GM23248 (cell line): ENCODE measurements around the gene JARID2. TPM values are rescaled to one million over a fixed set of nuclear protein-coding genes. Genes with fewer than 3 reads are reported as not detected.
A peak's percentile ranks its signal among the peaks of the same experiment; 100 is the strongest.

Experiments used
- DNase-seq: peaks from one replicate; pipeline ENCODE4 v3.0.0-alpha.2; 2015
- H2AFZ ChIP-seq: fragments of 200-600 bp; sonication (generic); 2 replicates; pipeline ENCODE4 v1.6.1; 2016; ENCODE audit warnings: antibody characterized with exemption
- H3F3A ChIP-seq: fragments of 200-600 bp; sonication (generic); 2 replicates; pipeline ENCODE4 v1.6.1; 2016; ENCODE audit warnings: mild to moderate bottlenecking, antibody characterized with exemption, mixed run types; ENCODE audit not compliant: insufficient read depth
- H3K27ac ChIP-seq: fragments of 200-600 bp; sonication (generic); 2 replicates; pipeline ENCODE4 v1.5.1; 2016; ENCODE audit warnings: mild to moderate bottlenecking
- H3K27me3 ChIP-seq: fragments of 200-600 bp; sonication (generic); replicated peaks from 2 replicates; pipeline ENCODE4 v1.6.1; 2016; ENCODE audit warnings: mild to moderate bottlenecking; ENCODE audit not compliant: insufficient read depth
- H3K36me3 ChIP-seq: fragments of 200-600 bp; sonication (generic); 2 replicates; pipeline ENCODE4 v1.6.1; 2016; ENCODE audit warnings: low read depth, mild to moderate bottlenecking
- H3K4me1 ChIP-seq: fragments of 200-600 bp; sonication (generic); 2 replicates; pipeline ENCODE4 v1.6.1; 2016; ENCODE audit warnings: mild to moderate bottlenecking; ENCODE audit not compliant: insufficient read depth
- H3K4me2 ChIP-seq: fragments of 200-600 bp; sonication (generic); one replicate; pipeline ENCODE4 v1.6.1; 2016; ENCODE audit warnings: mild to moderate bottlenecking; ENCODE audit not compliant: unreplicated experiment
- H3K4me3 ChIP-seq: fragments of 200-600 bp; sonication (generic); 2 replicates; pipeline ENCODE4 v1.5.1; 2016; ENCODE audit warnings: mild to moderate bottlenecking
- H3K79me2 ChIP-seq: fragments of 200-600 bp; sonication (generic); 2 replicates; pipeline ENCODE4 v1.6.1; 2016; ENCODE audit warnings: mild to moderate bottlenecking; ENCODE audit not compliant: insufficient read depth
- H3K9ac ChIP-seq: fragments of 200-600 bp; sonication (generic); 2 replicates; pipeline ENCODE4 v1.6.1; 2016; ENCODE audit warnings: mild to moderate bottlenecking
- H3K9me2 ChIP-seq: fragments of 200-600 bp; sonication (generic); 2 replicates; pipeline ENCODE4 v1.6.1; 2016; ENCODE audit warnings: mixed run types, mild to moderate bottlenecking, moderate library complexity; ENCODE audit not compliant: insufficient read depth
- H3K9me3 ChIP-seq: fragments of 200-600 bp; sonication (generic); one replicate; pipeline ENCODE4 v1.6.1; 2017; ENCODE audit warnings: low read depth
- H4K20me1 ChIP-seq: fragments of 200-600 bp; sonication (generic); 2 replicates; pipeline ENCODE4 v1.6.0; 2016; ENCODE audit not compliant: insufficient read depth
- EZH2 ChIP-seq: fragments of 200-600 bp; sonication (generic); IDR thresholded peaks from 2 replicates; pipeline ENCODE4 v1.6.1; 2018; ENCODE audit warnings: antibody characterized with exemption, mild to moderate bottlenecking; ENCODE audit not compliant: insufficient read depth, poor library complexity, severe bottlenecking
- EZH2phosphoT487 ChIP-seq: fragments of 200-600 bp; sonication (generic); IDR thresholded peaks from 2 replicates; pipeline ENCODE4 v1.6.1; 2018; ENCODE audit warnings: antibody characterized with exemption, moderate library complexity, mild to moderate bottlenecking, low read depth; ENCODE audit not compliant: insufficient read depth
- WGBS, 2 experiments: methylation state at CpG; one replicate each; pipeline ENCODE4 v1.1.6; 2015 to 2017; ENCODE audit warnings: low lambda C conversion rate in 2 of 2, low coverage in 1 of 2; ENCODE audit errors: missing lambda C conversion rate in 2 of 2; 5-methylcytosine and 5-hydroxymethylcytosine counted together
- in situ Hi-C: fragments of 300-500 bp; cut with MboI; formaldehyde crosslinking; loops from 2 replicates; pipeline ENCODE4 v1.15.0; 2020
- polyA plus RNA-seq: library from polyadenylated mRNA; unstranded; fragments of >200 nt; fragmentation: Nextera tagmentation; extraction: Ambion mirVana; gene quantifications from 2 replicates; pipeline ENCODE4 v1.2.1, GENCODE V29; 2016
- total RNA-seq: library from RNA; depleted of rRNA; stranded (reverse); fragments of >200 nt; shearing (Covaris generic); gene quantifications from 2 replicates; pipeline ENCODE4 v1.2.3, GENCODE V29; 2014

The JARID2 gene
- total and polyA plus RNA-seq, 2 experiments from 2014 or later = 3.9 to 9.3 TPM

GRCh38 chr6:15344831-15345230 lies 99.0 kb downstream of the JARID2 start:
- no peak for DNase-seq
- Histone ChIP-seq H2AFZ (no peak overlapping the region), H3K4me3 (no peak overlapping the region), H3K79me2 (peaks cover 100% of the 10 kb centered on the region), H3F3A (peaks cover 28% of the 10 kb centered on the region), H3K9ac (no peak overlapping the region), H3K9me3 (no peaks in the 10 kb centered on the region), H3K9me2 (no peaks in the 10 kb centered on the region), H4K20me1 (peaks cover 20% of the 10 kb centered on the region; the same call in 1 of the 2 replicates), H3K4me1 (peaks cover 21% of the 10 kb centered on the region), H3K27me3 (no peaks in the 10 kb centered on the region), H3K27ac (no peak overlapping the region), H3K36me3 (no peaks in the 10 kb centered on the region), H3K4me2 (no peak overlapping the region)
- TF ChIP-seq EZH2phosphoT487 = no peak
- in situ Hi-C loops = no loop called here
- 76 to 78% methylated on average over 2 of the region's 2 CpGs for WGBS, 2 experiments

- in situ Hi-C loops = no loop called here
- no peaks in the 10 kb centered on the region for H3K27me3 ChIP-seq
- no peak overlapping the region for H2AFZ ChIP-seq
- no peak overlapping the region for H3K27ac ChIP-seq
- H3K9me3 ChIP-seq = no peaks in the 10 kb centered on the region
- H3K4me2 ChIP-seq = no peak overlapping the region
- H3K4me3 ChIP-seq = no peak overlapping the region
- H4K20me1 ChIP-seq = peaks cover 24% of the 10 kb centered on the region; the same call in 1 of the 2 replicates
- H3K4me1 ChIP-seq = peaks cover 30% of the 10 kb centered on the region
- no peak for DNase-seq
- H3K9me2 ChIP-seq = no peaks in the 10 kb centered on the region
- peaks cover 100% of the 10 kb centered on the region for H3K79me2 ChIP-seq
- H3F3A ChIP-seq = peaks cover 43% of the 10 kb centered on the region
- H3K9ac ChIP-seq = no peak overlapping the region
- WGBS, 2 experiments = 77% methylated on average over 5 of the region's 5 CpGs
- no peaks in the 10 kb centered on the region for H3K36me3 ChIP-seq
- no peak for TF ChIP-seq EZH2
- no peak for TF ChIP-seq EZH2phosphoT487
Observed at GRCh38 chr6:15346315-15346714, 100.4 kb downstream of the JARID2 start.

- Histone ChIP-seq H3K9ac (no peak overlapping the region), H3K79me2 (peaks cover 98% of the 10 kb centered on the region), H3F3A (peaks cover 63% of the 10 kb centered on the region), H3K9me3 (no peaks in the 10 kb centered on the region), H4K20me1 (peaks cover 21% of the 10 kb centered on the region; the same call in 1 of the 2 replicates), H3K4me1 (peaks cover 42% of the 10 kb centered on the region), H3K27ac (no peak overlapping the region), H3K9me2 (no peaks in the 10 kb centered on the region), H3K4me3 (no peak overlapping the region), H3K4me2 (no peak overlapping the region), H3K36me3 (no peaks in the 10 kb centered on the region), H3K27me3 (no peaks in the 10 kb centered on the region), H2AFZ (no peak overlapping the region)
- DNase-seq = no peak
- no peak for TF ChIP-seq EZH2
- TF ChIP-seq EZH2phosphoT487 = no peak
- 96 to 97% methylated on average over 4 of the region's 4 CpGs for WGBS, 2 experiments
- in situ Hi-C loops = no loop called here
Observed at GRCh38 chr6:15348528-15348927, 102.7 kb downstream of the JARID2 start.

- Histone ChIP-seq H4K20me1 (peaks cover 21% of the 10 kb centered on the region; the same call in 1 of the 2 replicates), H3K9me2 (no peaks in the 10 kb centered on the region), H3F3A (peaks cover 67% of the 10 kb centered on the region), H3K9ac (no peak overlapping the region), H3K9me3 (no peaks in the 10 kb centered on the region), H3K4me1 (peaks cover 43% of the 10 kb centered on the region), H3K79me2 (peaks cover 98% of the 10 kb centered on the region), H3K4me3 (no peak overlapping the region), H3K4me2 (peak overlapping the region; percentile 19), H3K27me3 (no peaks in the 10 kb centered on the region), H2AFZ (no peak overlapping the region), H3K36me3 (no peaks in the 10 kb centered on the region), H3K27ac (peak overlapping the region; percentile 60; the same call in 1 of the 2 replicates)
- in situ Hi-C loops = no loop called here
- WGBS, 2 experiments = 37 to 38% methylated on average over 5 of the region's 5 CpGs
- peak; percentile 79 for DNase-seq
- TF ChIP-seq EZH2 (no peak), EZH2phosphoT487 (no peak)
Observed at GRCh38 chr6:15349379-15349778, 103.5 kb downstream of the JARID2 start.
